Liver (tissue), 9 donors: Measurements from ENCODE around the gene FUOM. TPM values are rescaled to one million over a fixed set of nuclear protein-coding genes. Genes with fewer than 3 reads are reported as not detected.
A peak's percentile ranks its signal among the peaks of the same experiment; 100 is the strongest.

Source experiments
- DNase-seq: peaks from one replicate; pipeline ENCODE4 v3.0.0-alpha.2; 2017; ENCODE audit warnings: low spot score
- H3K27ac ChIP-seq, 2 donors: one replicate each; pipeline ENCODE4 v1.7.0; 2013; ENCODE audit warnings: inconsistent platforms in 2 of 2, low read length in 2 of 2, control low read depth in 1 of 2, low read depth in 1 of 2, mild to moderate bottlenecking in 1 of 2
- H3K27me3 ChIP-seq, 4 donors: one replicate each; pipeline versions ENCODE4 v1.6.1 to v1.7.0; 2013; ENCODE audit warnings: low read length in 3 of 4, inconsistent platforms in 1 of 4, mild to moderate bottlenecking in 1 of 4, moderate library complexity in 1 of 4; ENCODE audit not compliant: control insufficient read depth in 4 of 4, insufficient read depth in 4 of 4
- H3K36me3 ChIP-seq, 4 donors: one replicate each; pipeline versions ENCODE4 v1.6.1 to v1.7.0; 2013; ENCODE audit warnings: low read length in 3 of 4, mild to moderate bottlenecking in 3 of 4, low read depth in 1 of 4, moderate library complexity in 1 of 4; ENCODE audit not compliant: control insufficient read depth in 4 of 4, insufficient read depth in 3 of 4
- H3K4me1 ChIP-seq, 4 donors: one replicate each; pipeline versions ENCODE4 v1.6.1 to v1.7.0; 2013; ENCODE audit warnings: low read length in 3 of 4, mild to moderate bottlenecking in 3 of 4, moderate library complexity in 1 of 4; ENCODE audit not compliant: control insufficient read depth in 4 of 4, insufficient read depth in 4 of 4
- H3K4me3 ChIP-seq, 3 donors: one replicate each; pipeline versions ENCODE4 v1.6.1 to v1.7.0; 2013; ENCODE audit warnings: low read length in 3 of 3, control low read depth in 1 of 3, low read depth in 1 of 3, mild to moderate bottlenecking in 1 of 3
- H3K9ac ChIP-seq, 2 donors: one replicate each; pipeline ENCODE4 v1.7.0; 2013; ENCODE audit warnings: low read length in 2 of 2, mild to moderate bottlenecking in 2 of 2, moderate library complexity in 2 of 2, control low read depth in 1 of 2, low read depth in 1 of 2
- H3K9me3 ChIP-seq, 4 donors: one replicate each; pipeline versions ENCODE4 v1.6.1 to v1.7.0; 2013; ENCODE audit warnings: low read length in 3 of 4; ENCODE audit not compliant: control insufficient read depth in 4 of 4
- EGR1 ChIP-seq, 2 donors: IDR thresholded peaks; 2 replicates each; pipeline ENCODE4 v1.6.1; 2016 to 2018; ENCODE audit warnings: antibody characterized with exemption in 2 of 2, low read depth in 2 of 2
- FOXA1 ChIP-seq: IDR thresholded peaks from 2 replicates; pipeline ENCODE4 v1.6.1; 2016; ENCODE audit warnings: antibody characterized with exemption
- GABPA ChIP-seq, 2 donors: IDR thresholded peaks in 1 of 2; conservative IDR thresholded peaks in 1 of 2; 2 replicates each; pipeline ENCODE4 v1.6.1; 2016; ENCODE audit warnings: antibody characterized with exemption in 2 of 2, mild to moderate bottlenecking in 1 of 2, moderate library complexity in 1 of 2
- HNF4A ChIP-seq, 2 donors: conservative IDR thresholded peaks; 2 replicates each; pipeline ENCODE4 v1.6.1; 2016; ENCODE audit warnings: antibody characterized with exemption in 2 of 2, mild to moderate bottlenecking in 2 of 2
- HNF4G ChIP-seq: IDR thresholded peaks from 2 replicates; pipeline ENCODE4 v1.6.1; 2016; ENCODE audit warnings: antibody characterized with exemption
- JUND ChIP-seq, 2 donors: IDR thresholded peaks; 2 replicates each; pipeline ENCODE4 v1.6.1; 2016; ENCODE audit warnings: antibody characterized with exemption in 2 of 2
- NR2F2 ChIP-seq: IDR thresholded peaks from 2 replicates; pipeline ENCODE4 v1.6.1; 2016; ENCODE audit warnings: antibody characterized with exemption
- RAD21 ChIP-seq, 2 donors: IDR thresholded peaks; 2 replicates each; pipeline ENCODE4 v1.6.1; 2016; ENCODE audit warnings: antibody characterized with exemption in 2 of 2, mild to moderate bottlenecking in 2 of 2
- SP1 ChIP-seq: IDR thresholded peaks from 2 replicates; pipeline ENCODE4 v1.6.1; 2018; ENCODE audit warnings: antibody characterized with exemption, mild to moderate bottlenecking
- TAF1 ChIP-seq: conservative IDR thresholded peaks from 2 replicates; pipeline ENCODE4 v1.6.1; 2016; ENCODE audit warnings: antibody characterized with exemption, mild to moderate bottlenecking
- YY1 ChIP-seq: IDR thresholded peaks from 2 replicates; pipeline ENCODE4 v1.6.1; 2016; ENCODE audit warnings: antibody characterized with exemption, mild to moderate bottlenecking
- WGBS: extraction: QIAGEN DNeasy Blood & Tissue Kit; methylation state at CpG from one replicate; pipeline ENCODE4 v1.1.7; 2013; 5-methylcytosine and 5-hydroxymethylcytosine counted together
- polyA plus RNA-seq, 2 donors: library from polyadenylated mRNA; stranded (reverse) in 1 of 2; unstranded in 1 of 2; fragments of 200-250 nt in 1 of 2; fragments of >200 nt in 1 of 2; fragmentation: Nextera tagmentation in 1 of 2; extraction: Ambion mirVana in 1 of 2; gene quantifications; one replicate each; pipeline versions ENCODE4 v1.2.1 to v1.2.3, GENCODE V29; 2013 to 2015
- total RNA-seq, 2 donors: library from RNA; depleted of rRNA; stranded (reverse); fragments of >200 nt; gene quantifications; one replicate each; pipeline ENCODE4 v1.2.3, GENCODE V29; 2014
- TF ChIP-seq, protein P1 (sequence below): IDR thresholded peaks from 2 replicates; pipeline ENCODE4 v1.6.1; 2016; ENCODE audit warnings: antibody characterized with exemption
- TF ChIP-seq, protein P2 (sequence below): IDR thresholded peaks from 2 replicates; pipeline ENCODE4 v1.6.1; 2016; ENCODE audit warnings: antibody characterized with exemption, mild to moderate bottlenecking
- TF ChIP-seq, protein P3 (sequence below): IDR thresholded peaks from 2 replicates; pipeline ENCODE4 v1.6.1; 2016; ENCODE audit warnings: antibody characterized with exemption
- TF ChIP-seq, protein P4 (sequence below): IDR thresholded peaks from 2 replicates; pipeline ENCODE4 v1.6.1; 2016; ENCODE audit warnings: antibody characterized with exemption
- TF ChIP-seq, protein P5 (sequence below): fragments of 150-350 bp; IDR thresholded peaks from 2 replicates; pipeline ENCODE4 v1.5.1; 2017; ENCODE audit warnings: improper control_type of control experiment, low read depth, low read length; ENCODE audit not compliant: missing input control
- donor health status: healthy.
- donor health status: healthy.
- donor health status: healthy.
- donor health status: healthy.
- donor health status: healthy.

FUOM gene
- total and polyA plus RNA-seq, 4 donors = 24.3 to 194 (median 96.0) TPM

DNA sequence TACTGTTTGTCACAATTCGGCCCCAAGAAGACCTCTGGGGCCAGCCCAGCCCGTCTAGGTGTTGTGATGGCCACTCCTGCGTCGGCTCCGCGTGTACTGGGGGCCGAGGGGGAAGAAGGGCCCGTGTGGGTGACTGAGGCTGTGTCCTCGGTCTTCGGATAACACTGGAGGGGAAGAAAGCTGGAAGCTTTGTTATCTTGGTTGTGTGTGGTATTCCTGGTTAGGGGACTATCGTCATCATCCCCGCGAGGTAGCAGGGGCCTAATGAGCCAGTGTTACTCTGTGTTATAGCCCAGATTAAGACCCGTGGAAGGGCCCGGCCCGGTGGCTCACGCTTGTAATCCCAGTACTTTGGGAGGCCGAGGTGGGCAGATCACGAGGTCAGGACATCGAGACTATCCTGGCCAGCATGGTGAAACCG is 37.0 kb upstream of the FUOM start:
- Histone ChIP-seq H3K36me3 (peaks cover 11 to 26% (median 13%) of the 10 kb centered on the region in 4 donors), H3K27me3 (no peaks in the 10 kb centered on the region), H3K9me3 (no peaks in the 10 kb centered on the region), H3K27ac (peak overlapping the region in 1 of 2 donors; percentile 81), H3K4me1 (peaks cover 5 to 12% (median 7%) of the 10 kb centered on the region in 4 donors), H3K4me3 (peak overlapping the region; percentile 82 to 96 (median 91)), H3K9ac (peak overlapping the region; percentile 12 to 91)
- no peak for DNase-seq
- 34% methylated on average over 21 of the region's 21 CpGs for WGBS
- TF ChIP-seq SP1 (no peak), HNF4A (conservative IDR thresholded peaks at IDR 0.05) (no peak), GABPA (IDR thresholded peaks at IDR 0.05 in 1 of 2, conservative IDR thresholded peaks at IDR 0.05 in 1 of 2) (no peak), RAD21 (IDR thresholded peaks at IDR 0.05) (no peak), FOXA1 (no peak), JUND (IDR thresholded peaks at IDR 0.05) (no peak)
- TF ChIP-seq, protein P1, sequence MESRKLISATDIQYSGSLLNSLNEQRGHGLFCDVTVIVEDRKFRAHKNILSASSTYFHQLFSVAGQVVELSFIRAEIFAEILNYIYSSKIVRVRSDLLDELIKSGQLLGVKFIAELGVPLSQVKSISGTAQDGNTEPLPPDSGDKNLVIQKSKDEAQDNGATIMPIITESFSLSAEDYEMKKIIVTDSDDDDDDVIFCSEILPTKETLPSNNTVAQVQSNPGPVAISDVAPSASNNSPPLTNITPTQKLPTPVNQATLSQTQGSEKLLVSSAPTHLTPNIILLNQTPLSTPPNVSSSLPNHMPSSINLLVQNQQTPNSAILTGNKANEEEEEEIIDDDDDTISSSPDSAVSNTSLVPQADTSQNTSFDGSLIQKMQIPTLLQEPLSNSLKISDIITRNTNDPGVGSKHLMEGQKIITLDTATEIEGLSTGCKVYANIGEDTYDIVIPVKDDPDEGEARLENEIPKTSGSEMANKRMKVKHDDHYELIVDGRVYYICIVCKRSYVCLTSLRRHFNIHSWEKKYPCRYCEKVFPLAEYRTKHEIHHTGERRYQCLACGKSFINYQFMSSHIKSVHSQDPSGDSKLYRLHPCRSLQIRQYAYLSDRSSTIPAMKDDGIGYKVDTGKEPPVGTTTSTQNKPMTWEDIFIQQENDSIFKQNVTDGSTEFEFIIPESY = no peak
- TF ChIP-seq, protein P2, sequence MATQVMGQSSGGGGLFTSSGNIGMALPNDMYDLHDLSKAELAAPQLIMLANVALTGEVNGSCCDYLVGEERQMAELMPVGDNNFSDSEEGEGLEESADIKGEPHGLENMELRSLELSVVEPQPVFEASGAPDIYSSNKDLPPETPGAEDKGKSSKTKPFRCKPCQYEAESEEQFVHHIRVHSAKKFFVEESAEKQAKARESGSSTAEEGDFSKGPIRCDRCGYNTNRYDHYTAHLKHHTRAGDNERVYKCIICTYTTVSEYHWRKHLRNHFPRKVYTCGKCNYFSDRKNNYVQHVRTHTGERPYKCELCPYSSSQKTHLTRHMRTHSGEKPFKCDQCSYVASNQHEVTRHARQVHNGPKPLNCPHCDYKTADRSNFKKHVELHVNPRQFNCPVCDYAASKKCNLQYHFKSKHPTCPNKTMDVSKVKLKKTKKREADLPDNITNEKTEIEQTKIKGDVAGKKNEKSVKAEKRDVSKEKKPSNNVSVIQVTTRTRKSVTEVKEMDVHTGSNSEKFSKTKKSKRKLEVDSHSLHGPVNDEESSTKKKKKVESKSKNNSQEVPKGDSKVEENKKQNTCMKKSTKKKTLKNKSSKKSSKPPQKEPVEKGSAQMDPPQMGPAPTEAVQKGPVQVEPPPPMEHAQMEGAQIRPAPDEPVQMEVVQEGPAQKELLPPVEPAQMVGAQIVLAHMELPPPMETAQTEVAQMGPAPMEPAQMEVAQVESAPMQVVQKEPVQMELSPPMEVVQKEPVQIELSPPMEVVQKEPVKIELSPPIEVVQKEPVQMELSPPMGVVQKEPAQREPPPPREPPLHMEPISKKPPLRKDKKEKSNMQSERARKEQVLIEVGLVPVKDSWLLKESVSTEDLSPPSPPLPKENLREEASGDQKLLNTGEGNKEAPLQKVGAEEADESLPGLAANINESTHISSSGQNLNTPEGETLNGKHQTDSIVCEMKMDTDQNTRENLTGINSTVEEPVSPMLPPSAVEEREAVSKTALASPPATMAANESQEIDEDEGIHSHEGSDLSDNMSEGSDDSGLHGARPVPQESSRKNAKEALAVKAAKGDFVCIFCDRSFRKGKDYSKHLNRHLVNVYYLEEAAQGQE = no peak
- TF ChIP-seq, protein P3, sequence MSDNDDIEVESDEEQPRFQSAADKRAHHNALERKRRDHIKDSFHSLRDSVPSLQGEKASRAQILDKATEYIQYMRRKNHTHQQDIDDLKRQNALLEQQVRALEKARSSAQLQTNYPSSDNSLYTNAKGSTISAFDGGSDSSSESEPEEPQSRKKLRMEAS = no peak
- TF ChIP-seq, protein P4, sequence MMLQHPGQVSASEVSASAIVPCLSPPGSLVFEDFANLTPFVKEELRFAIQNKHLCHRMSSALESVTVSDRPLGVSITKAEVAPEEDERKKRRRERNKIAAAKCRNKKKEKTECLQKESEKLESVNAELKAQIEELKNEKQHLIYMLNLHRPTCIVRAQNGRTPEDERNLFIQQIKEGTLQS = no peak

DNA sequence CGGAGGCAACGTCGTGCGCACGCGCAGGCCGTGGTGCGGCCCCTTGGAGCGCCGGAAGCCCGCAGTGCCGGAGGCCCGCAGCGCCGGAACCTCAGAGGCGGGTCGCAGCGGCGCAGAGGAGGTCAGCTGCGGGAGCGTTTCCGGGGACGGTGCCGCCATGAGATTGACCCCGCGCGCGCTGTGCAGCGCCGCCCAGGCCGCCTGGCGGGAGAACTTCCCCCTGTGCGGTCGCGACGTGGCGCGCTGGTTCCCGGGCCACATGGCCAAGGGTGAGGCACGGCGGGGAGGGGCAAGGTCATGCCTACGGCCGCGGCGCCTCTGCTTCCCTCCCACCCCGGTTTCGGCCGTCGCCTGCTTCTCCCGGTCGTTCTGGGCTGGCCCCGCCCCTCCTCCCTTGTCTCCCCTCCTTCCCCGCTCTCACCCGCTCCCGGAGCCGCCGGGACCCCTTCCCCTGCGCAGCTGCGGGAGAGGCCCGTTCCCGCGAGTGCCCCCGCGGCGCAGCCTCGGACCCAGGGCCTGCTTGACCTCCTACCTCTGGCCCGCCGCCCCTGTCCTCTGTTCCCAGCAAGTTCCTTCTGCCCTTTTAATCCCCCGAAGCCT is 36.3 kb upstream of the FUOM start, which contains the start of gene MTG1:
Gene MTG1, plus strand, starts transcription at position 94 of the 600 bp plus-strand sequence. Its CDS starts 64 bp downstream, at position 158.
- no peaks in the 10 kb centered on the region for H3K27me3 ChIP-seq
- no peaks in the 10 kb centered on the region for H3K9me3 ChIP-seq
- peak within 1 kb of the TSS; percentile 24 to 91 for H3K9ac ChIP-seq
- H3K27ac ChIP-seq = peak within 1 kb of the TSS; percentile 61 to 81
- peak; percentile 96 for DNase-seq
- H3K4me3 ChIP-seq = peak within 1 kb of the TSS; percentile 82 to 96 (median 91)
- under 1% methylated on average over 69 of the region's 69 CpGs for WGBS
- H3K4me1 ChIP-seq = peaks cover 5 to 12% (median 7%) of the 10 kb centered on the region in 4 donors
- peaks cover 8 to 24% (median 13%) of the 10 kb centered on the region in 4 donors for H3K36me3 ChIP-seq
- TF ChIP-seq JUND (IDR thresholded peaks at IDR 0.05) (no peak), HNF4A (conservative IDR thresholded peaks at IDR 0.05) (no peak), RAD21 (IDR thresholded peaks at IDR 0.05) (peak; percentile 18 to 60), HNF4G (no peak), SP1 (peak; percentile 39), EGR1 (IDR thresholded peaks at IDR 0.05; ENCODE audit: low read depth in 2 of 2) (peak in 1 of 2 donors; percentile 27), FOXA1 (no peak), TAF1 (no peak), YY1 (peak; percentile 84), NR2F2 (peak; percentile 9)
- TF ChIP-seq, protein P2 = peak; percentile 29
- TF ChIP-seq, protein P4 = no peak
- TF ChIP-seq, protein P5, sequence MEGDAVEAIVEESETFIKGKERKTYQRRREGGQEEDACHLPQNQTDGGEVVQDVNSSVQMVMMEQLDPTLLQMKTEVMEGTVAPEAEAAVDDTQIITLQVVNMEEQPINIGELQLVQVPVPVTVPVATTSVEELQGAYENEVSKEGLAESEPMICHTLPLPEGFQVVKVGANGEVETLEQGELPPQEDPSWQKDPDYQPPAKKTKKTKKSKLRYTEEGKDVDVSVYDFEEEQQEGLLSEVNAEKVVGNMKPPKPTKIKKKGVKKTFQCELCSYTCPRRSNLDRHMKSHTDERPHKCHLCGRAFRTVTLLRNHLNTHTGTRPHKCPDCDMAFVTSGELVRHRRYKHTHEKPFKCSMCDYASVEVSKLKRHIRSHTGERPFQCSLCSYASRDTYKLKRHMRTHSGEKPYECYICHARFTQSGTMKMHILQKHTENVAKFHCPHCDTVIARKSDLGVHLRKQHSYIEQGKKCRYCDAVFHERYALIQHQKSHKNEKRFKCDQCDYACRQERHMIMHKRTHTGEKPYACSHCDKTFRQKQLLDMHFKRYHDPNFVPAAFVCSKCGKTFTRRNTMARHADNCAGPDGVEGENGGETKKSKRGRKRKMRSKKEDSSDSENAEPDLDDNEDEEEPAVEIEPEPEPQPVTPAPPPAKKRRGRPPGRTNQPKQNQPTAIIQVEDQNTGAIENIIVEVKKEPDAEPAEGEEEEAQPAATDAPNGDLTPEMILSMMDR = peak; percentile 22
- TF ChIP-seq, protein P1 = no peak
